T-helper 2 cell treated with Interferon-gamma antibody and Interleukin-4, amounts not matched to agents 5 μg/mL and 100 μg/mL, for 36 hours (primary cell): ENCODE data around the gene KLHDC4.
"Not testable (repeated sequence)": the region's sequence is repeated elsewhere in the genome, so short reads cannot be mapped to it uniquely, and the experiment has no call there.

Experiments
- DNase-seq: peaks from one replicate; pipeline ENCODE4 v3.0.0; 2021; ENCODE audit warnings: low spot score
- H3K27ac Mint-ChIP-seq: one replicate; pipeline ENCODE4 v1.8.0; 2021; ENCODE audit warnings: mild to moderate bottlenecking, mixed read lengths
- H3K27me3 Mint-ChIP-seq: one replicate; pipeline ENCODE4 v1.8.0; 2021; ENCODE audit warnings: low read depth, mixed read lengths
- H3K36me3 Mint-ChIP-seq: one replicate; pipeline ENCODE4 v1.8.0; 2021; ENCODE audit warnings: low read depth, mixed read lengths
- H3K4me1 Mint-ChIP-seq: one replicate; pipeline ENCODE4 v1.8.0; 2021; ENCODE audit warnings: low read depth, mixed read lengths
- H3K4me3 Mint-ChIP-seq: one replicate; pipeline ENCODE4 v1.8.0; 2022; ENCODE audit warnings: mild to moderate bottlenecking, moderate library complexity, mixed read lengths
- H3K9me3 Mint-ChIP-seq: one replicate; pipeline ENCODE4 v1.8.0; 2021; ENCODE audit warnings: mixed read lengths

KLHDC4 gene

GRCh38 chr16:87688876-87689815 lies 76.6 kb downstream of the KLHDC4 start:
- H3K27ac Mint-ChIP-seq, result no peak overlapping the region
- DNase-seq, result no peak
- H3K27me3 Mint-ChIP-seq, result no peaks in the 10 kb centered on the region
- no peak overlapping the region for H3K4me3 Mint-ChIP-seq
- H3K4me1 Mint-ChIP-seq, result no peaks in the 10 kb centered on the region
- H3K9me3 Mint-ChIP-seq, result no peaks in the 10 kb centered on the region
- no peaks in the 10 kb centered on the region for H3K36me3 Mint-ChIP-seq

DNA sequence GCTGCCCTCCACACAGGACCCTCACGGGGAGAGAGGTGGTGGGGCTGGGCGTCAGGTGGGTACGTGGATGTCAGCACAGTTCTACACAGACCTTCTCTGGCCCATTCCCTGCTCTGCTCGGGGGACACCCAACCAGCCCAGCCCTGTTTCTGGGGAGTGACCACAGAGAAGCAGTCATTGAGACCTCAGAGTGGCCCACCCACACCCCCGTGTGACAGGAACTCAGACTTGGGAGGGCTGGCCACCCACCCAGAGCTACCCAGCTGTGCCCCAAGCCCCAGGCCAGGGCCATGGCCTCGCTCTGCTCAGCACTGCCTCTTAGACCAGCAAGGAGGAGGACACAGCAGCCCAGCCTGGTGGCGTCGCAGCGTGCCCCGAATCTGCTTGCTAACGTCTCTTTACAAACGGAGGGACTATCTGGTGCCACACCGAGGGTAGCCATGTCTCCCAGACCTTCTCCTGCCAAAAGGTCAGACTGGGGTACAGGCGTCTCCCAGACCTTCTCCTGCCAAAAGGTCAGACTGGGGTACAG lies 77.7 kb downstream of the KLHDC4 start:
- H3K9me3 Mint-ChIP-seq, result no peaks in the 10 kb centered on the region
- no peak for DNase-seq
- no peaks in the 10 kb centered on the region for H3K36me3 Mint-ChIP-seq
- H3K4me3 Mint-ChIP-seq, result no peak overlapping the region
- H3K27me3 Mint-ChIP-seq, result no peaks in the 10 kb centered on the region
- no peaks in the 10 kb centered on the region for H3K4me1 Mint-ChIP-seq
- no peak overlapping the region for H3K27ac Mint-ChIP-seq

DNA sequence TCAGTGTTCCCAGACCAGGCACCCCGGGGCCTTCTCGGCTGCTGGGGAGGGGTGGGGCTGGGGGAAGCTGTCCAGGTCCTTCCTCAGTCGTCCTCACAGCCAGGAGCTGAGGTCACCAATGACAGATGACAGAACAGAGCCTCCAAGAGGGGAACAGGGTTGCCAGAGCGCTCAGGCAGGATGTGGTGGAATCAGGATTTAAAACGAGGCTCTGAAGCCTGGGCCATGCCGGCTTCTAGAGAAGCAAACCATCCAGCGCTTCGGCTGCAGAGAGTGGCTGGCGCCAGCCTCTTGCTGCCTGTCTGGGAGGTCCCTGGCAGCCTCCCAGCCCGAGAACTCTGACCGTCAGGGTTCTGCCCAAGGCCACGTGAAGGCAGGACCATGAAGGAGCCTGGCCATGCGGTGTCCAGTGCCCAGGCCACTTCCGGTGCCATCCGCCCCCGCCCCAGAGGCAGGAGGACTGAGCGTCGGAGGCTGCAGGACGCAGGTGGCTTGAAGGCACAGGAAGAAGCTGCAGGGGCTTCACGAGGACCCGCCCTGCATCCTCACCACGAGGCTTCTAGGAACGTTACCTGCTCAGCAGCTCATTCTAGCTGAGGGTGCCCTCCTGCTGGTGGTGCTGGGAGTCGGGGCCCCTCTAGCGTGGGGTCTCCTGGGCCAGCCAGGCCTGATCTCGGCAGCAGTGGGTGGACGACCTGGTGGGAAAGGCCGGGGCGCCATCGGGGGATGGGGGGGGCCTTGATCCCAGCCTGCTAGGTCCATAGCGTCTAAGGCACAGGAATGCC lies 78.5 kb downstream of the KLHDC4 start:
- no peak overlapping the region for H3K4me3 Mint-ChIP-seq
- H3K27me3 Mint-ChIP-seq, result no peaks in the 10 kb centered on the region
- no peak for DNase-seq
- no peaks in the 10 kb centered on the region for H3K36me3 Mint-ChIP-seq
- H3K27ac Mint-ChIP-seq, result no peak overlapping the region
- H3K4me1 Mint-ChIP-seq, result peaks cover 2% of the 10 kb centered on the region
- no peaks in the 10 kb centered on the region for H3K9me3 Mint-ChIP-seq

GRCh38 chr16:87686697-87687096 lies 79.1 kb downstream of the KLHDC4 start:
- Mint-ChIP-seq H3K36me3 (no peaks in the 10 kb centered on the region), H3K9me3 (no peaks in the 10 kb centered on the region), H3K27ac (no peak overlapping the region), H3K27me3 (no peaks in the 10 kb centered on the region), H3K4me3 (no peak overlapping the region), H3K4me1 (peaks cover 5% of the 10 kb centered on the region)
- no peak for DNase-seq

GRCh38 chr16:87685766-87686165 lies 80.0 kb downstream of the KLHDC4 start:
- DNase-seq, result no peak
- peaks cover 5% of the 10 kb centered on the region for H3K4me1 Mint-ChIP-seq
- no peaks in the 10 kb centered on the region for H3K36me3 Mint-ChIP-seq
- no peaks in the 10 kb centered on the region for H3K9me3 Mint-ChIP-seq
- H3K27me3 Mint-ChIP-seq, result no peaks in the 10 kb centered on the region
- H3K4me3 Mint-ChIP-seq, result no peak overlapping the region
- no peak overlapping the region for H3K27ac Mint-ChIP-seq

DNA sequence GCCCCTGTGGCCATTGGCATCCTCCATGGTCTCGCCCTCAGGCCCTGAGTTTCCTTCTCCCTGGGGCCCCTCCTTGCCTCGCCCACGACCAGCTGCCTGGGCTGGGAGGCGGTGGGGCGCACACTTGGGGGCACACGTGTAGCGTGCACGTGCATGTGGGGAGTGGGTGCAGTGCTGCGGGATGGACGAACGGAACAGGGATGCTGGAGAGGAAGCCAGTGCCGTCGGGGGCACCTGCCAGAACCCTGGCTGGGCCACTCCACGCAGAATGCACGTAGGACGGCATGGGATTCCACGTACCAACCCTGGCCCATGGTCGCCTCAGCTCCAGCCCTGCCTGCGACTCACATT lies 80.4 kb downstream of the KLHDC4 start:
- Mint-ChIP-seq H3K4me3 (no peak overlapping the region), H3K27ac (no peak overlapping the region), H3K36me3 (no peaks in the 10 kb centered on the region), H3K9me3 (no peaks in the 10 kb centered on the region), H3K27me3 (no peaks in the 10 kb centered on the region), H3K4me1 (peaks cover 5% of the 10 kb centered on the region)
- no peak for DNase-seq

- Mint-ChIP-seq H3K4me3 (no peak overlapping the region), H3K9me3 (no peaks in the 10 kb centered on the region), H3K4me1 (peaks cover 5% of the 10 kb centered on the region), H3K27me3 (no peaks in the 10 kb centered on the region), H3K36me3 (no peaks in the 10 kb centered on the region), H3K27ac (no peak overlapping the region)
- no peak for DNase-seq
Measured at GRCh38 chr16:87684711-87685404, 80.9 kb downstream of the KLHDC4 start.

DNA sequence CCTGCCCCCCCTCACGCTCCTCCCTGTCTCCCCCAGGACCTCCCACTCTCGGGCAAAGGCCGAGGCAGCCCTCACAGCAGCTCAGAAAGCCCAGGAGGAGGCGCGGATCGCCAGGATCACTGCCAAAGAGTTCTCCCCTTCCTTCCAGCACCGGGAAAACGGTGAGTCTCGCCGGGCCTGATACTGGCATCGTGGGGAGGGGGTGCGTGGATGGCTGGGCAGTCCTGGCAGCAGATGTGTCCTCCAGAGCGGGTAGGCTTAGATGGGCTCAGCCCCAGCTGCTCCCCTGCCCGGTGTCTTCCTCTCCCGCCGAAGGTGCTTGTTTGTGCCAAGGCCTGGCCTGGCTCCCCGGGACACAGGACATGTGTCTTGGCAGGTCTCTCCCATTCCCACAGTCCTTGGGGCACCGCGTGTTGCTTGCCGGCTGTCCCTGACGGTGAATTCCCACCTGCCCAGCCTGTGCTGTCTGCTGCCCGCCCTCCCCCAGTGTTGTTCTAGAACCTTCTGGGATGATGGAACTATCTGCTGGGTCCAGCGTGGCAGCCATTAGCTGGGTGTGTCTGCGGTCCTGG lies 81.6 kb downstream of the KLHDC4 start:
- Mint-ChIP-seq H3K9me3 (no peaks in the 10 kb centered on the region), H3K27ac (no peak overlapping the region)

DNA sequence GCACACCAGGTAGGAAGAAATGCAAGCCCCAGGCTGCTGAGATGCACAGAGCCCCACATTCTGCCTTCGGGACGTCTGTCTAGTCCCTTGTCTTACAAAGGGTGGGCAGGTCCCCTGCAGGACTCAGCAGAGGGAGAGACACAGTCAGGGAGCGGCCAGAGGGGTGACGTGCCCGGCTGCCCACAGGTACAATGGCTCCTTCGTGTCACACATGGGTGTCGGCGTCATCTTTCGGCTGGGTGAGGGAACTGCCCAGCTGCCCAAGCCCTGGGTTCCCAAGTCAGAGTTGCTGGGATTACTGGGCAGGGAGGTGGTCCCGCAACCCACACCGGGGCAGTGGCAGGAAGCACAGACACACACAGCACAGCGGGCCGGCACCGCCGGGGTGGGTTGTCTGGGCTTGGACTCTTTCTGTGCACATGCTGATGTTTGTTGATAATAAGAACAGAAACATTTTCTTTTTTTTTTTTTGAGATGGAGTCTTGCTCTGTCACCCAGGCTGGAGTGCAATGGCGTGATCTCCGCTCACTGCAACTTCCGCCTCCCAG lies 82.9 kb downstream of the KLHDC4 start:
- peaks cover 5% of the 10 kb centered on the region for H3K4me1 Mint-ChIP-seq
- no peaks in the 10 kb centered on the region for H3K36me3 Mint-ChIP-seq
- no peaks in the 10 kb centered on the region for H3K27me3 Mint-ChIP-seq
- no peak for DNase-seq
- no peaks in the 10 kb centered on the region for H3K9me3 Mint-ChIP-seq
- H3K27ac Mint-ChIP-seq, result no peak overlapping the region
- H3K4me3 Mint-ChIP-seq, result no peak overlapping the region

More for the DNA sequence above, 81.6 kb downstream of the KLHDC4 start:
- Mint-ChIP-seq H3K36me3 (no peaks in the 10 kb centered on the region), H3K4me1 (peaks cover 5% of the 10 kb centered on the region), H3K4me3 (no peak overlapping the region), H3K27me3 (no peaks in the 10 kb centered on the region)
- DNase-seq, result no peak

DNA sequence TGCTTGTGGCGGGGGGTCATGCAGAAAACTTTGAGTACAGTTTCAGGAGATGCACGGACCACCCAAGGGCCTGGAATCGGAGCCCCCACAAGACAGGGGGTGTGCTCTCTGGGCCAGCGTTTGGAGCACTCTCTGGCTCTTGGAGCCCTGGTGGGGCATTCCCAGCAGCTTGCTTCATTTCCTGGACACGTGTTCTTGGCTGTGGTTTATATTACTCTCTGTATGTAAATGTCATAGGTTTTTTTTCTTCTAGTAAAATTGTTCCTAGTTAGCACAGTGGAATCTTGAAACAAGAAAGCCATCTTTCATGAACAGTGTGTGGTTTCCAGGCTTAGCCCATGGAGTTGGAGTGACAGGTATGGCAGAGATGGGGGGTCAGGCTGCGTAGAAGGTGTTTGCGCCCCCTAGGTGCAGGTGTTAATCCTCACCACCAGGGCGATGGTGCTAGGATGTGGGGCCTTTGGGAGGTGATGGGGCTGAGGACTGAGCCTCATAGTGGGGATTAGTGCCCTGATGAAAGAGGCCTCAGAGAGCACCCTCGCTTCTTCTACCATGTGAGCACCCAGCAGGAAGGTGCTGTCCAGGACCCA lies 83.7 kb downstream of the KLHDC4 start:
- H3K36me3 Mint-ChIP-seq, result no peaks in the 10 kb centered on the region
- no peak overlapping the region for H3K27ac Mint-ChIP-seq
- H3K27me3 Mint-ChIP-seq, result no peaks in the 10 kb centered on the region
- H3K4me1 Mint-ChIP-seq, result peaks cover 5% of the 10 kb centered on the region
- no peak for DNase-seq
- H3K4me3 Mint-ChIP-seq, result no peak overlapping the region
- no peaks in the 10 kb centered on the region for H3K9me3 Mint-ChIP-seq

- H3K4me3 Mint-ChIP-seq, H3K4me1 Mint-ChIP-seq: not testable (repeated sequence)
Measured at GRCh38 chr16:87681051-87681602, 84.7 kb downstream of the KLHDC4 start.

GRCh38 chr16:87680272-87680644 lies 85.5 kb downstream of the KLHDC4 start:
- H3K36me3 Mint-ChIP-seq, result no peaks in the 10 kb centered on the region
- no peaks in the 10 kb centered on the region for H3K9me3 Mint-ChIP-seq
- H3K4me3 Mint-ChIP-seq, result no peak overlapping the region
- no peak overlapping the region for H3K27ac Mint-ChIP-seq
- no peak for DNase-seq
- H3K27me3 Mint-ChIP-seq, result no peaks in the 10 kb centered on the region
- H3K4me1 Mint-ChIP-seq, result peaks cover 5% of the 10 kb centered on the region

More at GRCh38 chr16:87681051-87681602, 84.7 kb downstream of the KLHDC4 start:
- H3K36me3 Mint-ChIP-seq, H3K27ac Mint-ChIP-seq, DNase-seq, H3K9me3 Mint-ChIP-seq, H3K27me3 Mint-ChIP-seq: not testable (repeated sequence)
